HFFc6 (cell line): Measurements from ENCODE around the gene TMEM14C. TPM values are rescaled to one million over a fixed set of nuclear protein-coding genes. Genes with fewer than 3 reads are reported as not detected.
"Not testable (repeated sequence)": the region's sequence is repeated elsewhere in the genome, so short reads cannot be mapped to it uniquely, and the experiment has no call there.

Experiments used
- DNase-seq: peaks from one replicate; pipeline ENCODE4 v3.0.0-alpha.2; 2018
- H3K27ac Mint-ChIP-seq: 2 replicates; pipeline ENCODE4 v1.8.0; 2020; ENCODE audit warnings: mild to moderate bottlenecking, mixed read lengths
- H3K27me3 Mint-ChIP-seq: 2 replicates; pipeline ENCODE4 v1.8.0; 2021; ENCODE audit warnings: mild to moderate bottlenecking, moderate library complexity, mixed read lengths; ENCODE audit not compliant: insufficient read depth
- H3K36me3 Mint-ChIP-seq: 2 replicates; pipeline ENCODE4 v1.8.0; 2021; ENCODE audit warnings: low read depth, mixed read lengths
- H3K4me1 Mint-ChIP-seq: 2 replicates; pipeline ENCODE4 v1.8.0; 2020; ENCODE audit warnings: low read depth, mixed read lengths
- H3K4me3 Mint-ChIP-seq: 2 replicates; pipeline ENCODE4 v1.8.0; 2020; ENCODE audit warnings: mild to moderate bottlenecking, moderate library complexity, mixed read lengths
- H3K9me3 Mint-ChIP-seq: 2 replicates; pipeline ENCODE4 v1.8.0; 2020; ENCODE audit warnings: mild to moderate bottlenecking, mixed read lengths
- CTCF ChIP-seq: fragments of 200-600 bp; sonication (generic); IDR thresholded peaks from 2 replicates; pipeline ENCODE4 v1.5.0; 2021; ENCODE audit warnings: antibody characterized with exemption, mild to moderate bottlenecking
- total RNA-seq, 6 experiments: library from RNA; stranded (reverse); fragmentation: NEBNext Ultra II Directional; extraction: Animal tissue kit (Norgen Biotek cat#: 25700); gene quantifications; 2 replicates in 1 of 6; 3 replicates in 5 of 6; pipeline ENCODE4 v1.2.3, GENCODE V29; 2021

Gene TMEM14C
- total RNA-seq, 6 experiments from 2014 or later, result 140 to 158 (median 145) TPM

GRCh38 chr6:10719296-10719963 is 3.4 kb upstream of the TMEM14C start:
- peaks cover 15% of the 10 kb centered on the region; the same call in 1 of the 2 replicates for H3K9me3 Mint-ChIP-seq
- H3K4me1 Mint-ChIP-seq, result peaks cover 28% of the 10 kb centered on the region
- TF ChIP-seq CTCF, result no peak
- peaks cover 2% of the 10 kb centered on the region for H3K27me3 Mint-ChIP-seq
- H3K36me3 Mint-ChIP-seq, result peaks cover 16% of the 10 kb centered on the region
- peak overlapping the region; percentile 70 for H3K4me3 Mint-ChIP-seq
- peak overlapping the region; percentile 24; the same call in 1 of the 2 replicates for H3K27ac Mint-ChIP-seq
- no peak for DNase-seq

- peak overlapping the region; percentile 70 for H3K4me3 Mint-ChIP-seq
- no peak overlapping the region for H3K27ac Mint-ChIP-seq
- peaks cover 16% of the 10 kb centered on the region for H3K36me3 Mint-ChIP-seq
- peaks cover 30% of the 10 kb centered on the region for H3K4me1 Mint-ChIP-seq
- peaks cover 15% of the 10 kb centered on the region; the same call in 1 of the 2 replicates for H3K9me3 Mint-ChIP-seq
- H3K27me3 Mint-ChIP-seq, result peaks cover 2% of the 10 kb centered on the region
- no peak for DNase-seq
- TF ChIP-seq CTCF, result no peak
Measured at GRCh38 chr6:10719964-10720264, 3.0 kb upstream of the TMEM14C start.

GRCh38 chr6:10720265-10720959 is 2.5 kb upstream of the TMEM14C start:
- no peak for TF ChIP-seq CTCF
- DNase-seq, result no peak
- Mint-ChIP-seq H3K27ac (peak overlapping the region; percentile 52; the same call in 1 of the 2 replicates), H3K4me1 (peaks cover 33% of the 10 kb centered on the region), H3K27me3 (peaks cover 2% of the 10 kb centered on the region), H3K4me3 (peak overlapping the region; percentile 70), H3K36me3 (peaks cover 19% of the 10 kb centered on the region), H3K9me3 (peaks cover 15% of the 10 kb centered on the region; the same call in 1 of the 2 replicates)

- H3K9me3 Mint-ChIP-seq, result peaks cover 15% of the 10 kb centered on the region; the same call in 1 of the 2 replicates
- H3K4me3 Mint-ChIP-seq, result peak overlapping the region; percentile 97
- not testable (repeated sequence) for DNase-seq, H3K27me3 Mint-ChIP-seq
- H3K4me1 Mint-ChIP-seq, result peaks cover 38% of the 10 kb centered on the region
- H3K27ac Mint-ChIP-seq, result peak overlapping the region; percentile 97
- H3K36me3 Mint-ChIP-seq, result peaks cover 24% of the 10 kb centered on the region
Measured at GRCh38 chr6:10720960-10721849, 1.7 kb upstream of the TMEM14C start.

- peaks cover 2% of the 10 kb centered on the region for H3K27me3 Mint-ChIP-seq
- peaks cover 38% of the 10 kb centered on the region for H3K4me1 Mint-ChIP-seq
- peak overlapping the region; percentile 97 for H3K27ac Mint-ChIP-seq
- H3K9me3 Mint-ChIP-seq, result peaks cover 15% of the 10 kb centered on the region; the same call in 1 of the 2 replicates
- H3K36me3 Mint-ChIP-seq, result peaks cover 26% of the 10 kb centered on the region
- DNase-seq, result no peak
- H3K4me3 Mint-ChIP-seq, result peak overlapping the region; percentile 97
- no peak for TF ChIP-seq CTCF
Measured at GRCh38 chr6:10721850-10722569, 860 bp upstream of the TMEM14C start.
